Measurements from ENCODE around the gene DYRK1A. TPM values are rescaled to one million over a fixed set of nuclear protein-coding genes. Genes with fewer than 3 reads are reported as not detected.

DYRK1A gene
- total RNA-seq, 1 donor from 2014 or later: 68.1 TPM

- intact Hi-C loops (cut with micrococcal nuclease): no loop called here
- peaks cover 9% of the 10 kb centered on the region for H3K4me1 Mint-ChIP-seq (ENCODE audit: low read depth)
- H3K27me3 Mint-ChIP-seq (ENCODE audit: insufficient read depth): peaks cover 6% of the 10 kb centered on the region
- no peaks in the 10 kb centered on the region for H3K9me3 Mint-ChIP-seq
- H3K27ac Mint-ChIP-seq: no peak overlapping the region
- H3K36me3 Mint-ChIP-seq (ENCODE audit: low read depth): no peaks in the 10 kb centered on the region
- H3K4me3 Mint-ChIP-seq: no peak overlapping the region
- DNase-seq (ENCODE audit: low spot score): no peak
These were observed 186.0 kb downstream of the DYRK1A start for GRCh38 chr21:37552496-37553029.

DNA sequence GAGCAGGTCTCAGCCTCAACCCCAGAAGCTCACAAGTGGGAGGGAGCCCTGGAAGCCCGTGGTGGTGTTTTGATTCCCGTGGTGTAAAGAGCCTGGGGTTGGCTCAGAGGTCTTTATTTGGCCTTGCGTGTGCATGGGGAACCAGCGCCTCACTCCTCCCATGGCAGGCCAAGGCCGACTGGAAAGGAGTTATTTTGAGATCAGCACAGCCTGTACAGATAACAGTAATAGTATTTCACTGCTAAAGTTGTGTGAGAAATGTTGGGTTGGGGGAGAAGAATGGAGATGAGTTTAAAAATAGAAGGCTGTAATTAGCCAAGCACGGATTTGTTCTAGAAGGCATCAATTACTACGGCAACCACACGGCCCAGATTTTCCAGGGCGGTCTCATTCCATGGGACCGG is 186.5 kb downstream of the DYRK1A start:
- peaks cover 5% of the 10 kb centered on the region for H3K27me3 Mint-ChIP-seq (ENCODE audit: insufficient read depth)
- DNase-seq (ENCODE audit: low spot score): no peak
- intact Hi-C loops (cut with micrococcal nuclease): no loop called here
- H3K27ac Mint-ChIP-seq: no peak overlapping the region
- H3K36me3 Mint-ChIP-seq (ENCODE audit: low read depth): no peaks in the 10 kb centered on the region
- no peaks in the 10 kb centered on the region for H3K9me3 Mint-ChIP-seq
- H3K4me3 Mint-ChIP-seq: no peak overlapping the region
- peaks cover 3% of the 10 kb centered on the region for H3K4me1 Mint-ChIP-seq (ENCODE audit: low read depth)

GRCh38 chr21:37554661-37555379 is 188.2 kb downstream of the DYRK1A start:
- Mint-ChIP-seq H3K4me1 (ENCODE audit: low read depth) (no peaks in the 10 kb centered on the region), H3K27ac (no peak overlapping the region), H3K36me3 (ENCODE audit: low read depth) (no peaks in the 10 kb centered on the region), H3K27me3 (ENCODE audit: insufficient read depth) (peaks cover 2% of the 10 kb centered on the region), H3K4me3 (no peak overlapping the region), H3K9me3 (no peaks in the 10 kb centered on the region)
- DNase-seq (ENCODE audit: low spot score): no peak
- intact Hi-C loops (cut with micrococcal nuclease): no loop called here

DNA sequence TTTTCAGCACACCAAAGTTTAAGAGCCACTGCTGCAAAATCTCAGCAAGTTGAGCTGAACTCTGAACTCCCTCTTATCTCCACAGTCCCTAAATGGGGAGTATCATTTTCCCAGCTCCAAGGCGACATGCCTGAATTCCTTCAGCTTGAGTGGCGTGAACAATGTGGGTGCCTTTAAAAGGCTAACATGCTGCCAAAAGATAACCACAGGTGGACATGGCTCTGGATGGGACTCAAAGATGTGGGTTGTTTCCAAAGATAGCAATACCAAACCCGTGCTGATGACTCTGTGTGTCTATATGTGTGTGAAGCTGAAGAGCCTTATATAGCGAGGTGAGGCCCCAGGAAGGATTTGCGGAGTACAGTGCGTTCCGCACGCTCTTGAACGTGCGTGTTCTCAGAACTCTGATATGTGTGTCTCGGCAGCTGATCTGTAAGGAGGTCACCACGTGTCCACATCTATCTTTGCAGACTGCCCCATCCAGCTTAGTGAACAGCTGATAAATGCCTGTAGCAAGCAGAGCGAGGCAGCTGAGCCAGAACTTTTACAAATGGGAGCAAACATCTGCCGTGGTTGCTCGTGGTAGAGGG is 189.2 kb downstream of the DYRK1A start:
- Mint-ChIP-seq H3K27me3 (ENCODE audit: insufficient read depth) (peaks cover 2% of the 10 kb centered on the region), H3K4me3 (no peak overlapping the region), H3K9me3 (no peaks in the 10 kb centered on the region), H3K4me1 (ENCODE audit: low read depth) (no peaks in the 10 kb centered on the region), H3K27ac (no peak overlapping the region), H3K36me3 (ENCODE audit: low read depth) (no peaks in the 10 kb centered on the region)
- intact Hi-C loops (cut with micrococcal nuclease): no loop called here
- DNase-seq (ENCODE audit: low spot score): no peak

DNA sequence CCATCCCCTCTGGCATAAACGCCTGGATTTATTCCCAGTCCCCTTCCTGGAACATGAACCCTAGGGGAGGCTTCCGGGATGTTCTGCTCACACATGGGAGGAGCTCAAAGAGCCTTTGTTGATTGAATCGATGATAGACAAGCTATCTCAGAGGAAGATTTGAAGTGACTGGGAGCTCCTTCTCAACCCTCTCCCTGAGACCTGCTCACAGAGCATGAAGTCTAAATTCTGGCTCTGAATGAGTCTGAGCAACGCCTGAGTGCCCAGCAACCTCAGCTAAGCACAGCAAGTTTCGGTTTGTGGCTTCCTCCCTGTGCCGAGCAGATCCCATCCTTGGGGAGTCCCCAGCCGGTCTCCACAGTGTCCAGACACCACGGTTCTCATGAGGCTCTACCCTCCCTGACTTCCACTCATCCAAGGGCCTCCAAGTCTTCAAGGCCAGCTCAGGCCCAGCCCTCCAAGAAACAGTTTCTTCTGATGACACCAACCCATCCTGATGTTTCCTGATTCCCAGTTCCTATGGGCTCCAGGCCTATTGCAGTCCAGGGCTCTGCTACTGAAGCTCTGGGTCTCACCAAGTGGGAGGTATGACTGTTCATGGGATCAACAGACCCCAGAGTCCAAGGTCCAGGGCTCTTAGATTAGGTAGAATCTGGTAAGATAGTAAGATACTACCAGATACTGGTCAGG is 190.8 kb downstream of the DYRK1A start:
- Mint-ChIP-seq H3K36me3 (ENCODE audit: low read depth) (no peaks in the 10 kb centered on the region), H3K4me3 (no peak overlapping the region), H3K27ac (no peak overlapping the region), H3K4me1 (ENCODE audit: low read depth) (peaks cover 6% of the 10 kb centered on the region), H3K9me3 (no peaks in the 10 kb centered on the region), H3K27me3 (ENCODE audit: insufficient read depth) (peaks cover 2% of the 10 kb centered on the region)
- intact Hi-C loops (cut with micrococcal nuclease): no loop called here
- DNase-seq (ENCODE audit: low spot score): no peak

GRCh38 chr21:37558676-37559211 is 192.2 kb downstream of the DYRK1A start:
- intact Hi-C loops (cut with micrococcal nuclease): no loop called here
- no peaks in the 10 kb centered on the region for H3K9me3 Mint-ChIP-seq
- DNase-seq (ENCODE audit: low spot score): no peak
- H3K4me1 Mint-ChIP-seq (ENCODE audit: low read depth): peaks cover 15% of the 10 kb centered on the region
- H3K4me3 Mint-ChIP-seq: no peak overlapping the region
- H3K36me3 Mint-ChIP-seq (ENCODE audit: low read depth): no peaks in the 10 kb centered on the region
- no peak overlapping the region for H3K27ac Mint-ChIP-seq
- no peaks in the 10 kb centered on the region for H3K27me3 Mint-ChIP-seq (ENCODE audit: insufficient read depth)

GRCh38 chr21:37560385-37560784 is 193.8 kb downstream of the DYRK1A start:
- no peak overlapping the region for H3K4me3 Mint-ChIP-seq
- DNase-seq (ENCODE audit: low spot score): no peak
- no peaks in the 10 kb centered on the region for H3K36me3 Mint-ChIP-seq (ENCODE audit: low read depth)
- no peaks in the 10 kb centered on the region for H3K27me3 Mint-ChIP-seq (ENCODE audit: insufficient read depth)
- intact Hi-C loops (cut with micrococcal nuclease): loop anchor here (5.0 to 10.0 kb wide), 5 partner anchors 58 to 1622 kb away; partner anchors contain the start of gene PSMG1
- no peaks in the 10 kb centered on the region for H3K9me3 Mint-ChIP-seq
- no peak overlapping the region for H3K27ac Mint-ChIP-seq
- peaks cover 31% of the 10 kb centered on the region for H3K4me1 Mint-ChIP-seq (ENCODE audit: low read depth)

- no peaks in the 10 kb centered on the region for H3K9me3 Mint-ChIP-seq
- no peaks in the 10 kb centered on the region for H3K27me3 Mint-ChIP-seq (ENCODE audit: insufficient read depth)
These were observed 194.9 kb downstream of the DYRK1A start for GRCh38 chr21:37561506-37561905.

DNA sequence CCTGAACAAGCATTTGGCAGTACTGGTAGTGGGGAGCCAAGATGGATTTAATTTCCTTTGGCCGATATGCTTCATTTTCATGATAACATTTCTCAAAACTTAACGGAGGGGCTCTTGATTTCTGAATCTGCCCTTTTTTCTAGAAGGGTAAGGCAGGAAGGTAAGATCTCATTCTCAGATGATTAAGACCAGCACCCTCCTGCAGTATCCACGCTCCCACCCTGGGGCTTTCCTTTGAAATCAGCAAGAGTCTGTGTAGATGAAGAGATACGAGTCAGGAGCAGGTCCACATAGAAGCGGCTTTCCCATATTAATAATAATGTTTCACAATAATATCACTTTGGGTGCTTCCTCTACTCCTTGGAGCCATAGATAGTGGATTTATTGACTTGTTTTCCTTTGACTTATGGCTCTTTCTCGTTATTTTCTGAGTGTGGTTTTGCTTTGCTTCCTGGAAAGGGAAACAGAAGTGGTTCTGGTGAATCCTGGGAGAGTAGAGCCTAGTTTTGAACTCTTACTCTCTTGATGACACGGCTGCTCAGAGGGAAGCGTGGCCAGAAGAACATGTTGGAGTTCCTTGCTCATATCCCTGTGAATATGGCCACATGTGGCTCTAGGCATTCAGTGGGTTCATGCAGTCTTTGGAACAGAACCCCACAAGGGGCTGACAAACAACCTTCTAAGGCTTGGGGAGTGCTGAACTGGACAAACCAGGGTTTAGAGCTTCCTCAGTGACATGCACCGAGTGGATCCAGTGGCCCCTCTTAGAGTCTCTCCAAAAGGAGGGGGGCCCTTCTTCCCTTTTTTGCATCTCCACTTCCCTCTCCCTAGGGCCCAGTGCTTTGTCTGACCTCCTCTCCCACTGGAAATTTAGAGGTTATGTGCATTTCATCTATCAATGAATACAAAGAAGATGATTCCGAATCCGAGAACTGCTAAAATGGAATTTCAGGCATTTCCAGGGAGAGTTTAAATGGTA is 195.7 kb downstream of the DYRK1A start:
- no peak for DNase-seq (ENCODE audit: low spot score)
- peak overlapping the region; percentile 87 for H3K27ac Mint-ChIP-seq
- H3K4me3 Mint-ChIP-seq: peak overlapping the region; percentile 89
- no peaks in the 10 kb centered on the region for H3K36me3 Mint-ChIP-seq (ENCODE audit: low read depth)
- intact Hi-C loops (cut with micrococcal nuclease): loop anchor here (2.0 to 10.0 kb wide), 6 partner anchors 60 to 1620 kb away; partner anchors contain the start of gene PSMG1
- H3K4me1 Mint-ChIP-seq (ENCODE audit: low read depth): peaks cover 39% of the 10 kb centered on the region
- H3K27me3 Mint-ChIP-seq (ENCODE audit: insufficient read depth): no peaks in the 10 kb centered on the region
- H3K9me3 Mint-ChIP-seq: no peaks in the 10 kb centered on the region

More at GRCh38 chr21:37561506-37561905, 194.9 kb downstream of the DYRK1A start:
- DNase-seq (ENCODE audit: low spot score): no peak
- intact Hi-C loops (cut with micrococcal nuclease): loop anchor here (5.0 to 10.0 kb wide), 5 partner anchors 59 to 1621 kb away; partner anchors contain the start of gene PSMG1
- Mint-ChIP-seq H3K36me3 (ENCODE audit: low read depth) (no peaks in the 10 kb centered on the region), H3K27ac (no peak overlapping the region), H3K4me3 (no peak overlapping the region), H3K4me1 (ENCODE audit: low read depth) (peaks cover 39% of the 10 kb centered on the region)

GRCh38 chr21:37562920-37563640 is 196.5 kb downstream of the DYRK1A start:
- no peak for DNase-seq (ENCODE audit: low spot score)
- H3K27ac Mint-ChIP-seq: peak overlapping the region; percentile 87
- intact Hi-C loops (cut with micrococcal nuclease): loop anchor here (1.0 to 10.0 kb wide), 7 partner anchors 61 to 1619 kb away; partner anchors contain the start of gene PSMG1
- peaks cover 39% of the 10 kb centered on the region for H3K4me1 Mint-ChIP-seq (ENCODE audit: low read depth)
- peak overlapping the region; percentile 89 for H3K4me3 Mint-ChIP-seq
- no peaks in the 10 kb centered on the region for H3K27me3 Mint-ChIP-seq (ENCODE audit: insufficient read depth)
- no peaks in the 10 kb centered on the region for H3K36me3 Mint-ChIP-seq (ENCODE audit: low read depth)
- no peaks in the 10 kb centered on the region for H3K9me3 Mint-ChIP-seq

- DNase-seq (ENCODE audit: low spot score): peak; percentile 92
- intact Hi-C loops (cut with micrococcal nuclease): loop anchor here (1.0 to 10.0 kb wide), 14 partner anchors 61 to 1619 kb away; partner anchors contain the start of genes DYRK1A, PSMG1 and VPS26C
- H3K4me3 Mint-ChIP-seq: peak overlapping the region; percentile 89
- peaks cover 2% of the 10 kb centered on the region for H3K27me3 Mint-ChIP-seq (ENCODE audit: insufficient read depth)
- peaks cover 39% of the 10 kb centered on the region for H3K4me1 Mint-ChIP-seq (ENCODE audit: low read depth)
- H3K36me3 Mint-ChIP-seq (ENCODE audit: low read depth): no peaks in the 10 kb centered on the region
- H3K27ac Mint-ChIP-seq: peak overlapping the region; percentile 100
- no peaks in the 10 kb centered on the region for H3K9me3 Mint-ChIP-seq
These were observed 197.2 kb downstream of the DYRK1A start for GRCh38 chr21:37563641-37564340.
